ENCODE data around the gene MED27. TPM values are rescaled to one million over a fixed set of nuclear protein-coding genes. Genes with fewer than 3 reads are reported as not detected.

MED27 gene
- total RNA-seq, 2 donors from 2014 or later = 19.2 to 34.6 TPM

- ATAC-seq (replicated peaks) = no peak
- H3K27ac Mint-ChIP-seq = no peak overlapping the region
- H3K36me3 Mint-ChIP-seq (ENCODE audit: low read depth) = peaks cover 15% of the 10 kb centered on the region
- H3K4me1 Mint-ChIP-seq = peaks cover 6% of the 10 kb centered on the region
- H3K27me3 Mint-ChIP-seq = no peaks in the 10 kb centered on the region
- H3K4me3 Mint-ChIP-seq = no peak overlapping the region
- no peaks in the 10 kb centered on the region for H3K9me3 Mint-ChIP-seq
Measured at GRCh38 chr9:131994364-131995125, 85.1 kb downstream of the MED27 start.

- H3K27me3 Mint-ChIP-seq = no peaks in the 10 kb centered on the region
- no peak for ATAC-seq (replicated peaks)
- no peaks in the 10 kb centered on the region for H3K9me3 Mint-ChIP-seq
- H3K36me3 Mint-ChIP-seq (ENCODE audit: low read depth) = peaks cover 14% of the 10 kb centered on the region
- peaks cover 5% of the 10 kb centered on the region for H3K4me1 Mint-ChIP-seq
- no peak overlapping the region for H3K4me3 Mint-ChIP-seq
- no peak overlapping the region for H3K27ac Mint-ChIP-seq
Measured at GRCh38 chr9:131992906-131993657, 86.6 kb downstream of the MED27 start.

GRCh38 chr9:131987232-131987631, 92.4 kb downstream of the MED27 start:
- Mint-ChIP-seq H3K27ac (no peak overlapping the region), H3K27me3 (no peaks in the 10 kb centered on the region), H3K9me3 (no peaks in the 10 kb centered on the region), H3K4me1 (peaks cover 13% of the 10 kb centered on the region), H3K36me3 (ENCODE audit: low read depth) (no peaks in the 10 kb centered on the region), H3K4me3 (no peak overlapping the region)
- ATAC-seq (replicated peaks) = no peak

GRCh38 chr9:131986576-131986975, 93.1 kb downstream of the MED27 start:
- H3K4me1 Mint-ChIP-seq = peaks cover 13% of the 10 kb centered on the region
- no peaks in the 10 kb centered on the region for H3K36me3 Mint-ChIP-seq (ENCODE audit: low read depth)
- H3K4me3 Mint-ChIP-seq = no peak overlapping the region
- ATAC-seq (replicated peaks) = no peak
- H3K27me3 Mint-ChIP-seq = no peaks in the 10 kb centered on the region
- no peak overlapping the region for H3K27ac Mint-ChIP-seq
- no peaks in the 10 kb centered on the region for H3K9me3 Mint-ChIP-seq

GRCh38 chr9:131986089-131986488, 93.6 kb downstream of the MED27 start:
- Mint-ChIP-seq H3K27ac (no peak overlapping the region), H3K36me3 (ENCODE audit: low read depth) (no peaks in the 10 kb centered on the region), H3K4me1 (peaks cover 13% of the 10 kb centered on the region), H3K9me3 (no peaks in the 10 kb centered on the region), H3K4me3 (no peak overlapping the region), H3K27me3 (no peaks in the 10 kb centered on the region)
- no peak for ATAC-seq (replicated peaks)

- peaks cover 8% of the 10 kb centered on the region for H3K4me1 Mint-ChIP-seq
- no peaks in the 10 kb centered on the region for H3K9me3 Mint-ChIP-seq
- no peak for ATAC-seq (replicated peaks)
Measured at GRCh38 chr9:131984564-131984963, 95.1 kb downstream of the MED27 start.

GRCh38 chr9:131982671-131983239, 96.9 kb downstream of the MED27 start:
- Mint-ChIP-seq H3K27me3 (no peaks in the 10 kb centered on the region), H3K36me3 (ENCODE audit: low read depth) (no peaks in the 10 kb centered on the region), H3K27ac (no peak overlapping the region), H3K9me3 (no peaks in the 10 kb centered on the region), H3K4me1 (peaks cover 8% of the 10 kb centered on the region), H3K4me3 (no peak overlapping the region)
- no peak for ATAC-seq (replicated peaks)

More at GRCh38 chr9:131984564-131984963, 95.1 kb downstream of the MED27 start:
- Mint-ChIP-seq H3K36me3 (ENCODE audit: low read depth) (no peaks in the 10 kb centered on the region), H3K27me3 (no peaks in the 10 kb centered on the region), H3K27ac (no peak overlapping the region), H3K4me3 (no peak overlapping the region)

GRCh38 chr9:131982102-131982501, 97.6 kb downstream of the MED27 start:
- ATAC-seq (replicated peaks) = no peak
- Mint-ChIP-seq H3K27ac (no peak overlapping the region), H3K36me3 (ENCODE audit: low read depth) (no peaks in the 10 kb centered on the region), H3K4me1 (peaks cover 7% of the 10 kb centered on the region), H3K9me3 (no peaks in the 10 kb centered on the region), H3K27me3 (no peaks in the 10 kb centered on the region), H3K4me3 (no peak overlapping the region)

- Mint-ChIP-seq H3K27me3 (no peaks in the 10 kb centered on the region), H3K4me1 (peaks cover 4% of the 10 kb centered on the region)
- no peak for ATAC-seq (replicated peaks)
Measured at GRCh38 chr9:131981116-131981776, 98.4 kb downstream of the MED27 start.

GRCh38 chr9:131980267-131981016, 99.2 kb downstream of the MED27 start:
- Mint-ChIP-seq H3K4me3 (no peak overlapping the region), H3K27me3 (no peaks in the 10 kb centered on the region), H3K9me3 (no peaks in the 10 kb centered on the region), H3K4me1 (peaks cover 4% of the 10 kb centered on the region), H3K27ac (no peak overlapping the region), H3K36me3 (ENCODE audit: low read depth) (peaks cover under 1% of the 10 kb centered on the region)
- no peak for ATAC-seq (replicated peaks)

More at GRCh38 chr9:131981116-131981776, 98.4 kb downstream of the MED27 start:
- Mint-ChIP-seq H3K27ac (no peak overlapping the region), H3K4me3 (no peak overlapping the region), H3K36me3 (ENCODE audit: low read depth) (no peaks in the 10 kb centered on the region), H3K9me3 (no peaks in the 10 kb centered on the region)

- Mint-ChIP-seq H3K27me3 (no peaks in the 10 kb centered on the region), H3K27ac (no peak overlapping the region), H3K9me3 (no peaks in the 10 kb centered on the region), H3K36me3 (ENCODE audit: low read depth) (peaks cover 15% of the 10 kb centered on the region), H3K4me3 (no peak overlapping the region), H3K4me1 (no peaks in the 10 kb centered on the region)
- no peak for ATAC-seq (replicated peaks)
Measured at GRCh38 chr9:131977109-131977838, 102.4 kb downstream of the MED27 start.

- Mint-ChIP-seq H3K9me3 (no peaks in the 10 kb centered on the region), H3K4me1 (no peaks in the 10 kb centered on the region), H3K27ac (no peak overlapping the region), H3K36me3 (ENCODE audit: low read depth) (peaks cover 15% of the 10 kb centered on the region), H3K4me3 (no peak overlapping the region), H3K27me3 (no peaks in the 10 kb centered on the region)
- ATAC-seq (replicated peaks) = no peak
Measured at GRCh38 chr9:131976157-131977108, 103.2 kb downstream of the MED27 start.

Measured in activated T-helper 17 cell treated with anti-CD3 and anti-CD28 coated beads, Interleukin-2, amount 50 U/mL, for 72 hours (primary cell).